ENCODE results near the gene PPHLN1.

DNA sequence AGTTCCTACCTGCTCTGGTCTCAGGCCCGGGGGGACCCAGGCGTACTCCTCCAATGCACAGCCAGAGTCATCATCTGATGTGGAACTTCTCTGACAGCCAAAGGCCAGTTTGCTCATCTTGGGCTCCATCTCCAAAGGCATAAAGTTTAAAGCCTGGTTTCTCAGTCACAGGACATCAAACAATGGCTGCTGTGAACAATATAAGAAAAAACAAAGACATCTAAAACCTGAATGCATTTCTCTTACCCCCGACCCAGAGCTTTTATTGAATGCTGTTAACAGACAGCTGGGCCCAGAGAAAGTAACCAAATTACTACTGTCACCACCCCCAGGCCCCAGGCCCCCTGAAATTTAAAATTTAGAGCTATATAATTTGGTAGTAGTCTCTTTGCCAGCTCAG, 146.4 kb downstream of the PPHLN1 start:
- TF ChIP-seq, protein P1, sequence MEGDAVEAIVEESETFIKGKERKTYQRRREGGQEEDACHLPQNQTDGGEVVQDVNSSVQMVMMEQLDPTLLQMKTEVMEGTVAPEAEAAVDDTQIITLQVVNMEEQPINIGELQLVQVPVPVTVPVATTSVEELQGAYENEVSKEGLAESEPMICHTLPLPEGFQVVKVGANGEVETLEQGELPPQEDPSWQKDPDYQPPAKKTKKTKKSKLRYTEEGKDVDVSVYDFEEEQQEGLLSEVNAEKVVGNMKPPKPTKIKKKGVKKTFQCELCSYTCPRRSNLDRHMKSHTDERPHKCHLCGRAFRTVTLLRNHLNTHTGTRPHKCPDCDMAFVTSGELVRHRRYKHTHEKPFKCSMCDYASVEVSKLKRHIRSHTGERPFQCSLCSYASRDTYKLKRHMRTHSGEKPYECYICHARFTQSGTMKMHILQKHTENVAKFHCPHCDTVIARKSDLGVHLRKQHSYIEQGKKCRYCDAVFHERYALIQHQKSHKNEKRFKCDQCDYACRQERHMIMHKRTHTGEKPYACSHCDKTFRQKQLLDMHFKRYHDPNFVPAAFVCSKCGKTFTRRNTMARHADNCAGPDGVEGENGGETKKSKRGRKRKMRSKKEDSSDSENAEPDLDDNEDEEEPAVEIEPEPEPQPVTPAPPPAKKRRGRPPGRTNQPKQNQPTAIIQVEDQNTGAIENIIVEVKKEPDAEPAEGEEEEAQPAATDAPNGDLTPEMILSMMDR (IDR thresholded peaks at IDR 0.05), result no peak
- no peak for TF ChIP-seq POLR2A (IDR thresholded peaks at IDR 0.05)
- TF ChIP-seq POLR2AphosphoS5 (IDR thresholded peaks at IDR 0.05), result no peak
- TF ChIP-seq EP300 (IDR thresholded peaks at IDR 0.05; ENCODE audit: low read depth), result no peak

Measured in transverse colon (tissue), 4 donors.